Thoracic aorta (tissue), 2 donors: ENCODE data around the gene HLA-A. TPM values are rescaled to one million over a fixed set of nuclear protein-coding genes. Genes with fewer than 3 reads are reported as not detected.

Experiments used
- ATAC-seq: fragments of 150-250 bp; one replicate; pipeline ENCODE4 v1.8.0; 2017; ENCODE audit warnings: low read depth; ENCODE audit not compliant: insufficient number of reproducible peaks, low FRiP score
- DNase-seq: peaks from one replicate; pipeline ENCODE4 v3.0.0-alpha.2; 2020; ENCODE audit warnings: low spot score
- H3K27ac ChIP-seq, 2 donors: fragments of 200-600 bp; sonication (generic); 1 replicate in 1 of 2; 2 replicates in 1 of 2; pipeline ENCODE4 v1.5.1; 2016; ENCODE audit warnings: mild to moderate bottlenecking in 2 of 2, moderate library complexity in 2 of 2
- H3K27me3 ChIP-seq: fragments of 200-600 bp; sonication (generic); replicated peaks from 2 replicates; pipeline ENCODE4 v1.6.0; 2016; ENCODE audit warnings: mild to moderate bottlenecking; ENCODE audit not compliant: insufficient read depth
- H3K36me3 ChIP-seq: fragments of 200-600 bp; sonication (generic); one replicate; pipeline ENCODE4 v1.5.1; 2016
- H3K4me1 ChIP-seq, 2 donors: fragments of 200-600 bp; sonication (generic); 1 replicate in 1 of 2; 2 replicates in 1 of 2; pipeline versions ENCODE4 v1.5.1 to v1.6.0; 2016; ENCODE audit warnings: low read depth in 2 of 2, mild to moderate bottlenecking in 1 of 2; ENCODE audit not compliant: control insufficient read depth in 1 of 2
- H3K4me3 ChIP-seq: fragments of 200-600 bp; sonication (generic); 2 replicates; pipeline ENCODE4 v1.5.1; 2016; ENCODE audit warnings: mild to moderate bottlenecking
- H3K9me3 ChIP-seq: fragments of 200-600 bp; sonication (generic); 2 replicates; pipeline ENCODE4 v1.5.1; 2016
- total RNA-seq, 2 donors: library from RNA; depleted of rRNA; stranded (reverse); fragments of >200 nt; gene quantifications; one replicate each; pipeline versions ENCODE4 v1.1.0 to v1.2.3, GENCODE V29; 2016
- TF ChIP-seq, protein P1 (sequence below): fragments of 200-600 bp; sonication (generic); IDR thresholded peaks from one replicate; pipeline ENCODE4 v1.5.1; 2019; ENCODE audit warnings: antibody characterized with exemption

Gene HLA-A
- total RNA-seq, 2 donors from 2014 or later = 525 to 870 TPM

DNA sequence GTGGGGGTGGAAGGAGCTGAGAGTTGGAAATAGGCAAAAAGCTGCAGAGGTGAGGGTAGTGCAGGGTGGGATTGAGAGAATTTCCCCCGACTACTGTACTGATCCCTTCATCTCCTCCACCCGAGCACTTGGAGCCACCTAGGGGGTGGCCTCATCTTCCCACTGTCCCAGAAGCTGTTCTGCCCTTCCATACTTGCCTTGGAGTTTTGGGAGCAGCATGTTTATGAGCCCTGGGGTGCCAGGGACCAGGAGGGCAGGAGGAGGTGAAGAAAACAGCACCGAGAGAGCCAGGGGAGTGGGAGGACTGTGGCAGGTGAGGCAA lies 34.0 kb upstream of the HLA-A start:
- no peak overlapping the region for H3K27ac ChIP-seq
- no peaks in the 10 kb centered on the region for H3K36me3 ChIP-seq
- H3K4me3 ChIP-seq = no peak overlapping the region
- no peaks in the 10 kb centered on the region for H3K4me1 ChIP-seq
- ATAC-seq (no peak), DNase-seq (no peak)
- H3K9me3 ChIP-seq = no peaks in the 10 kb centered on the region
- H3K27me3 ChIP-seq = no peaks in the 10 kb centered on the region
- TF ChIP-seq, protein P1, sequence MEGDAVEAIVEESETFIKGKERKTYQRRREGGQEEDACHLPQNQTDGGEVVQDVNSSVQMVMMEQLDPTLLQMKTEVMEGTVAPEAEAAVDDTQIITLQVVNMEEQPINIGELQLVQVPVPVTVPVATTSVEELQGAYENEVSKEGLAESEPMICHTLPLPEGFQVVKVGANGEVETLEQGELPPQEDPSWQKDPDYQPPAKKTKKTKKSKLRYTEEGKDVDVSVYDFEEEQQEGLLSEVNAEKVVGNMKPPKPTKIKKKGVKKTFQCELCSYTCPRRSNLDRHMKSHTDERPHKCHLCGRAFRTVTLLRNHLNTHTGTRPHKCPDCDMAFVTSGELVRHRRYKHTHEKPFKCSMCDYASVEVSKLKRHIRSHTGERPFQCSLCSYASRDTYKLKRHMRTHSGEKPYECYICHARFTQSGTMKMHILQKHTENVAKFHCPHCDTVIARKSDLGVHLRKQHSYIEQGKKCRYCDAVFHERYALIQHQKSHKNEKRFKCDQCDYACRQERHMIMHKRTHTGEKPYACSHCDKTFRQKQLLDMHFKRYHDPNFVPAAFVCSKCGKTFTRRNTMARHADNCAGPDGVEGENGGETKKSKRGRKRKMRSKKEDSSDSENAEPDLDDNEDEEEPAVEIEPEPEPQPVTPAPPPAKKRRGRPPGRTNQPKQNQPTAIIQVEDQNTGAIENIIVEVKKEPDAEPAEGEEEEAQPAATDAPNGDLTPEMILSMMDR = no peak

DNA sequence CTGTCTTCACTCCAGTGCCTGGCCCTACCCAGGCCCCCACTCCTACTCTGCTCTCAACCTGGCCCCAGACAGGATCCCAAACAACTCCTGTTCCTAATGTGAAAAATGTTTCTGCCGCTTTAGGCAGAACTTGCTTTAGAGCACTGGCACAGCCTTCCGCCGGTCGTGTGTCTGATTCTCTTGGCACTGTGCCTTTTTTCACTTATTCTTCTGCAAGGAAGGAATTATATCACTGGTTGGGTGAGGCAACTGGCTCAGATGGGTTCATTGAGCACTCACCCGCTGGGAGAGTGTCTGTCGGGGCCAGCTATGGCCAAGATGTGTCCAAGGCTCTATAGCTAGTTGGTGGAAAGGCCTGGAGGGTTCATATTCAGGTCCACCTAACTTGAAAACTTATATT lies 33.6 kb upstream of the HLA-A start:
- DNase-seq (no peak), ATAC-seq (no peak)
- Histone ChIP-seq H3K27me3 (no peaks in the 10 kb centered on the region), H3K36me3 (no peaks in the 10 kb centered on the region), H3K4me1 (no peaks in the 10 kb centered on the region), H3K4me3 (no peak overlapping the region), H3K9me3 (no peaks in the 10 kb centered on the region), H3K27ac (no peak overlapping the region)
- TF ChIP-seq, protein P1 = no peak

DNA sequence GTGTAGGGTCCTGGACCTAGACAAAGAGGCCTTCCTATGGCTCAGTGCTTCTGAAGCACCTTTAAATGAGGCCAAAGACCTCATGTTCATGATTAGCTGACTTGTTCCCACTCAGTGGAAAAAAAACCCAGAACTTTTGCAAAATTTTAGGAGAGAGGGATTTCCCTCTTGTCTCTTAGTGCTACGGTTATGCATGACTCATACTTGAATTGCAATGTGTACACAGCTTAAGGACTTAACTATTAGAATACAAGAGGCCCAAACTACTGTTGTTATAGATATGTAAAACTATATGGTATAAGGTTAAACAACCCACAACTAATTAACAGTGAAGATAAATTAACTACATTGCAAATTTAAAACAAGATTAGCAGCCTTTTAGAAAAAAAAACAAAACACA lies 32.3 kb upstream of the HLA-A start:
- Histone ChIP-seq H3K27ac (no peak overlapping the region), H3K4me3 (no peak overlapping the region)
- TF ChIP-seq, protein P1 = no peak

DNA sequence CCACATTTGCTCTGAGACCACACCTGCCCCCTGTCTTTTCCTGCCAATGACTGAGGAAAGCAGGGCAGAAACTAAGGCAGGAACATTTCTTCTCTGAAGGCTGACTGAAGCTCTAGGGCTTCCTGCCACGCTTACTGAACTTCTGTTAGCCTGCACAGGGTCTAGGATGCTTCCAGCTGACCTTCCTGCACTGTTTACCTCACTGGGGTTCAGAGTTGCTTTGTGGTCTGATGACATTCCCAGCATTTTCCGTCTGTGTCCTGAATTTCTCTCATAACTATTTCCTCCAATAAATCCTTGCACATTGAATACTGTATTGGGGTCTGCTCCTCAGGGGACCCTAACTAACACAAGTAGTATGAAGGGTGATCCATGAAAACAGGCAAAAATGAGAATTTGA lies 29.5 kb upstream of the HLA-A start:
- no peaks in the 10 kb centered on the region for H3K36me3 ChIP-seq
- TF ChIP-seq, protein P1 = no peak
- H3K4me3 ChIP-seq = no peak overlapping the region
- no peaks in the 10 kb centered on the region for H3K4me1 ChIP-seq
- H3K27me3 ChIP-seq = no peaks in the 10 kb centered on the region
- H3K9me3 ChIP-seq = no peaks in the 10 kb centered on the region
- H3K27ac ChIP-seq = no peak overlapping the region
- ATAC-seq = no peak
- DNase-seq = no peak

More for the DNA sequence above, 32.3 kb upstream of the HLA-A start:
- H3K27me3 ChIP-seq = no peaks in the 10 kb centered on the region
- DNase-seq (no peak), ATAC-seq (no peak)
- no peaks in the 10 kb centered on the region for H3K36me3 ChIP-seq
- H3K4me1 ChIP-seq = no peaks in the 10 kb centered on the region
- H3K9me3 ChIP-seq = no peaks in the 10 kb centered on the region

DNA sequence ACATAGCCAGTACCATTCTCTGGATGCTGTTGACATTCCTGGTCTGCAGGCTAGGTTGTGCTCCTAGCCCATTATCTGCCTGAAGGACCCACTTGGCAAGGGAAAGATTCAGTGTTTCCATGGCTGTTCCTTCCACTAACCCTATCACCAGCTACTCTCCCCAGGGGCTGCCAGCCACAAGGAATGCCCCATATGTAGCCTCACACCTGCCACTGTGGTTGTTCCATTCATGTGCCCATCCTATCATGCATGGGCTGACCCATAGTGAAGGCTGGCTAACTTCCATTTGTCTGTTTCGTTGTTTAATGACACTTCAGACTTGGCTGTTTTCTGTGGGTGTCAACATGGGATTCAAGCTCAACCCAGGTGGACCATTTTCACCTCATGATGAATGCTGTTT lies 25.6 kb upstream of the HLA-A start:
- H3K9me3 ChIP-seq = no peaks in the 10 kb centered on the region
- no peak for ATAC-seq
- TF ChIP-seq, protein P1 = no peak
- H3K4me3 ChIP-seq = no peak overlapping the region
- H3K27ac ChIP-seq = no peak overlapping the region
- H3K4me1 ChIP-seq = no peaks in the 10 kb centered on the region
- DNase-seq = no peak
- H3K27me3 ChIP-seq = no peaks in the 10 kb centered on the region
- H3K36me3 ChIP-seq = no peaks in the 10 kb centered on the region
